Mucosa of gallbladder (tissue), 1 donor: ENCODE results near the gene TOM1L2. TPM values are rescaled to one million over a fixed set of nuclear protein-coding genes. Genes with fewer than 3 reads are reported as not detected.

Experiments
- DNase-seq: peaks from one replicate; pipeline ENCODE4 v3.0.0-alpha.2; 2020; ENCODE audit warnings: low spot score
- total RNA-seq: library from RNA; stranded (reverse); gene quantifications from one replicate; pipeline ENCODE4 v1.2.1, GENCODE V29; 2021
- donor health status: DM: no; HTN: no; CAD: no.

Gene TOM1L2
- total RNA-seq, 1 donor from 2014 or later: 81.3 TPM

- DNase-seq: peak; percentile 98
Measured at GRCh38 chr17:17836250-17836817, 135.9 kb downstream of the TOM1L2 start.

GRCh38 chr17:17835415-17836249 lies 136.6 kb downstream of the TOM1L2 start:
- DNase-seq: no peak

- DNase-seq: no peak
Measured at GRCh38 chr17:17834974-17835373, 137.2 kb downstream of the TOM1L2 start.

GRCh38 chr17:17833658-17834357 lies 138.4 kb downstream of the TOM1L2 start:
- no peak for DNase-seq

GRCh38 chr17:17832032-17832363 lies 140.2 kb downstream of the TOM1L2 start:
- DNase-seq: no peak

- peak; percentile 40 for DNase-seq
Measured at GRCh38 chr17:17831208-17832031, 140.8 kb downstream of the TOM1L2 start.

GRCh38 chr17:17830740-17831207 lies 141.4 kb downstream of the TOM1L2 start:
- no peak for DNase-seq

GRCh38 chr17:17830269-17830567 lies 142.0 kb downstream of the TOM1L2 start:
- DNase-seq: no peak

- no peak for DNase-seq
Measured at GRCh38 chr17:17827826-17828621, 144.2 kb downstream of the TOM1L2 start.

- no peak for DNase-seq
Measured at GRCh38 chr17:17826942-17827785, 145.0 kb downstream of the TOM1L2 start.

GRCh38 chr17:17826342-17826713 lies 145.9 kb downstream of the TOM1L2 start:
- no peak for DNase-seq

- DNase-seq: no peak
Measured at GRCh38 chr17:17824783-17825614, 147.2 kb downstream of the TOM1L2 start.

GRCh38 chr17:17824119-17824782 lies 147.9 kb downstream of the TOM1L2 start:
- DNase-seq: no peak

- DNase-seq: peak; percentile 82
Measured at GRCh38 chr17:17823433-17824118, 148.6 kb downstream of the TOM1L2 start.

- DNase-seq: no peak
Measured at GRCh38 chr17:17822616-17823015, 149.6 kb downstream of the TOM1L2 start.

GRCh38 chr17:17822189-17822588 lies 150.0 kb downstream of the TOM1L2 start:
- peak; percentile 73 for DNase-seq

- DNase-seq: no peak
Measured at GRCh38 chr17:17820463-17821158, 151.6 kb downstream of the TOM1L2 start.

- no peak for DNase-seq
Measured at GRCh38 chr17:17820046-17820445, 152.2 kb downstream of the TOM1L2 start.
